GM19395 (cell line): ENCODE data around the gene EGFL7.

Experiments
- ATAC-seq: cut with Tn5 transposase; IDR thresholded peaks from one replicate; pipeline ENCODE4 v1.9.1; 2021; ENCODE audit warnings: mild to moderate bottlenecking, moderate library complexity; ENCODE audit not compliant: unreplicated experiment

The EGFL7 gene

GRCh38 chr9:136662656-136663581 lies at the start of gene EGFL7:
TSS of gene EGFL7 (plus strand) at chr9:136662916. CDS start at chr9:136668283, 5,367 bp downstream.
- ATAC-seq, result no peak

- ATAC-seq, result no peak
Measured at GRCh38 chr9:136613824-136614371, 48.8 kb upstream of the EGFL7 start.

- no peak for ATAC-seq
Measured at GRCh38 chr9:136614372-136614922, 48.3 kb upstream of the EGFL7 start.

GRCh38 chr9:136614967-136615623 lies 47.6 kb upstream of the EGFL7 start:
- ATAC-seq, result no peak

- ATAC-seq, result no peak
Measured at GRCh38 chr9:136615631-136616306, 46.9 kb upstream of the EGFL7 start.

- ATAC-seq, result no peak
Measured at GRCh38 chr9:136616307-136616635, 46.4 kb upstream of the EGFL7 start.

GRCh38 chr9:136616948-136617695 lies 45.6 kb upstream of the EGFL7 start:
- no peak for ATAC-seq

- no peak for ATAC-seq
Measured at GRCh38 chr9:136617746-136618579, 44.8 kb upstream of the EGFL7 start.

GRCh38 chr9:136618580-136619547 lies 43.9 kb upstream of the EGFL7 start:
- no peak for ATAC-seq

- ATAC-seq, result no peak
Measured at GRCh38 chr9:136619742-136620440, 42.8 kb upstream of the EGFL7 start.

- no peak for ATAC-seq
Measured at GRCh38 chr9:136620441-136621018, 42.2 kb upstream of the EGFL7 start.

- no peak for ATAC-seq
Measured at GRCh38 chr9:136621019-136621733, 41.5 kb upstream of the EGFL7 start.

- ATAC-seq, result no peak
Measured at GRCh38 chr9:136621734-136622093, 41.0 kb upstream of the EGFL7 start.

- ATAC-seq, result no peak
Measured at GRCh38 chr9:136622538-136622948, 40.2 kb upstream of the EGFL7 start.

GRCh38 chr9:136623016-136623841 lies 39.5 kb upstream of the EGFL7 start:
- no peak for ATAC-seq

- ATAC-seq, result no peak
Measured at GRCh38 chr9:136623842-136624183, 38.9 kb upstream of the EGFL7 start.
